CD4-positive, alpha-beta T cell treated with Interleukin-15 for 1 hour (primary cell): Measurements from ENCODE around the gene TOP3A.
A peak's percentile ranks its signal among the peaks of the same experiment; 100 is the strongest.
"Not testable (repeated sequence)": the region's sequence is repeated elsewhere in the genome, so short reads cannot be mapped to it uniquely, and the experiment has no call there.

Experiments used
- DNase-seq: peaks from one replicate; pipeline ENCODE4 v3.0.0-alpha.2; 2020

TOP3A gene

GRCh38 chr17:18323007-18323406 lies 8.2 kb upstream of the TOP3A start:
- DNase-seq, result no peak

DNA sequence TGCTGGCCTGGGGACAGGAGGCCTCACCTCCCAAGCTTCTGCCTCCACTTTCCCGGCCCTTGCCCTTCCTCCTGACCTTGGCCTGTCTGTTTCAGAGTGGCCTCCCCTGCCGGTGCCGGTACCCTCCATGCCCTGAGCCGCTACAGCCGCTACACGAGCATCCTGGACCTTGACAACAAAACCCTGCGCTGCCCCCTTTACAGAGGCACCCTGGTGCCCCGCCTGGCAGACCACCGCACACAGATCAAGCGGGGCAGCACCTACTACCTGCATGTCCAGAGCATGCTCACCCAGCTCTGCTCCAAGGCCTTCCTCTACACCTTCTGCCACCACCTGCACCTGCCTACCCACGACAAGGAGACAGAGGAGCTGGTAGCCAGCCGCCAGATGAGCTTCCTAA lies 7.7 kb upstream of the TOP3A start:
- no peak for DNase-seq

DNA sequence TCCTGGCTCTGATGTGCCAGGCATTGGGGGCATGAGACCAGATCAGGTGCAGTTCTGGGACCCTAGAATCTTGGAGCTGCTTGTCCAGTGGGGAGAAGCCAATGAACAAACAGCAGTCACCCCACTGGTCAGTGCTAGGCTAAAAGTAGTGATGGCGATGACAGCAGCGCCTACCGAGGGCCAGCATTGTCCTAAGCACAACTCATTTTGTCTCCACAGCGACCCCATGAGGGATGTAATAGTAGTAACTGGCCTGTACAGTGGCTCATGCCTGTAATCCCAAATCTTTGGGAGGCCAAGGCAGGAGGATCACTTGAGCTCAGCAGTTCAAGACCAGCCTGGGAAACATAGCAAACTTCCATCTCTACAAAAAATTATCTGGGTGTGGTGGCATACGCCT lies 6.5 kb upstream of the TOP3A start:
- DNase-seq, result no peak

- no peak for DNase-seq
Measured at GRCh38 chr17:18320301-18320700, 5.5 kb upstream of the TOP3A start.

DNA sequence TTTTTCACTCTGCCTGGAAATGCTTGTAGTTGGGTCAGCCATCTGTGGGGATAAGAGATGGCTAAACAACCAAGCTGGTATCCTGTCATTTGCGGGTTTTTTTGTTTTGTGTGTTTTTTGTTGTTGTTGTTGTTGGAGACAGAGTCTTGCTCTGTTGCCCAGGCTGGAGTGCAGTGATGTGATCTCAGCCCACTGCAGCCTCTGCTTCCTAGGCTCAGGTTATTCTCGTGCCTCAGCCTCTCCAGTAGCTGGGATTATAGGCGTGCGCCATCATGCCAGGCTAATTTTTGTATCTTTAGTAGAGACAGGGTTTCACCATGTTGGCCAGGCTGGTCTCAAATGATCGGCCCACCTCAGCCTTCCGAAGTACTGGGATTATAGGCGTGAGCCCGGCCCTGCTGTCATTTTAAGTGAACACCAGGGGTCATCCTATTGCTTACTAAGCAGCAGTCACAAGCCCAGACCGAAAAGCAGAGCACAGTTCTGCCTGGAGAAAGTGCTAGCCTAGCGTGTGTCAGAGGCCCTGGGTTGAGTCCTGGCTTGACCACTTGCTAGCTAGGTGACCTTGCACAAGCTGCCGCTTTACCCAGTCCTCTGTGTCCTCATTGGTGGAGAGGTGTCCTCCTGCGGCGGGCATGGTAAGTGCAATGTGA lies 4.9 kb upstream of the TOP3A start:
- no peak for DNase-seq

DNA sequence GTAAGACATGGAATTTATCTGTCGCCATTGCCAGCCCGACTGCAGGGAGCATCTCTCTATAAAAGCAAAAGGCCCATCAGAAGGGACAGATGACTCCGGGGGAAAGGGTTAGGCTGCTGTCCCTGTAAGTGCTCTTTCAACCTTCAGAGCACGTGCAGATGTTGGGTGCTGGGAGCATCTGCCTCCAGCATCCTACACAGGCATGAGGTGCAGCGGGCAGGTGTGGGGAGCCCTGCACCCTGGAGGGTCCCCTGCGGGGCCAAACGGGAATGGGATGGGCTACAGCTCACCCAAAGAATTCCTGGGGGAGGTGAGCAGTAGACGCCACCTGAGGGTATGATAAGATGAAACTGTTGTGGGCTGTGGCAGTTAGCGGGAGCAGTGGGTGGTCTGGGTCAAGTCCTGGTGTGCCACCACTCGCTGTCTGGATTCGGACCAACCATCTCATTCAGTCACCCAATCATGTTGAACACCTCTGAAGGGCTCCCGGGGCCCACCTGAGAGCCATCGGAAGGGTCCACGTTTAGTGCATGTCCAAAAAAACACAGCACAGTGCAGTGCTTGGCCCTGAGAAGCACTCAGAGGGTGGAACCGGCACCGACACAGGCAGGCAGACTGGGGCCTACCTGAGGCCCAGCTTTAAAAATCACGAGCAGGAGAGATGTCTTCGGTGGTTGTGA lies 4.1 kb upstream of the TOP3A start:
- DNase-seq, result no peak

GRCh38 chr17:18318117-18318516 lies 3.3 kb upstream of the TOP3A start:
- DNase-seq, result no peak

- no peak for DNase-seq
Measured at GRCh38 chr17:18315961-18316360, 1.2 kb upstream of the TOP3A start.

DNA sequence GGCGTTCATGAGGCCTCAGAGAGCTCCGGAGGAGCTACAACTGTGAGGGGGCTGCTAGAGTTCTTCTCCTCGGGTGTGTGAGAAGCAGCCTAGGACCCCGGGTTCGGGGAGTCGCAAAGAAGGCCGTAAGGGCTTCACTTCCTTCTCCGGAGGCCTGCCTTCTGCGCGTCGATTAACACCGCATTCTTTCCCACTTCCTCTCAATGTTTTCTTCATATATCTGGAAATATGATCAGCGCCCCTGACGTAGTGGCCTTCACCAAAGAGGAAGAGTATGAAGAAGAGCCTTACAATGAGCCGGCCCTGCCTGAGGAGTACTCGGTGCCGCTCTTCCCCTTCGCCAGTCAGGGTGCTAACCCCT lies 748 bp upstream of the TOP3A start:
- peak; percentile 65 for DNase-seq

DNA sequence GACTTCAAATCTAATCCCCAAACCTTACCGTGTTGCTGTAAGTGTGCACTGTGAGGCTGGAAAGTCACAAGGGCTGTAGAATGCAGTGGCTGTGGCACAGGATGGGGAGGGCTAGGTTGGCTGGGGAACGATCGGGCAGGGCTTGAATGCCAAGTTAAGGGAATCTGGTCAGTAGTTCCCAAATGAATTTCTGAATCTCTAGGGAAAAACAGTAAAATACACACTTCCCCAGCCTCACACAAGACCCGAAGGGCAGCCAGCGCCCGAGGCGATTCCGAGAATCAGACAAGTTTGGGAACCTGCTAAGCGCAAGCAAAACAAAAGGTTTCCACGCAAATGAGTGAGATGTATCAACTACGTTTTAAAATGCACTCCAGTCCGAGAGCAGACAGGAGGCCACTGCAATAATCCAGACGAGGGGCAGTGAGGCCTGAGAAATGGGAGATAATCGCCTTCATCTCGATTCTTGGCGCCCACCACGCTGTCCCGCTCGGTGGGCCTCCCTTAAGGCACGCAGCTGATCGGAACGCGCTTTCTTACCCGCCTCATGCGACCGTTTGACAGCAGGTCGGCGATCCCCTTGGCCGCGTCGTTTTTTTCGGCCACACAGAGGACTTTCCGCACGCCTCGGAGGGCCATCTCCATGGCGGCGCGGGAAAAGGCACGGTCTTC lies 599 bp downstream of the TOP3A start:
- DNase-seq, result no peak

DNA sequence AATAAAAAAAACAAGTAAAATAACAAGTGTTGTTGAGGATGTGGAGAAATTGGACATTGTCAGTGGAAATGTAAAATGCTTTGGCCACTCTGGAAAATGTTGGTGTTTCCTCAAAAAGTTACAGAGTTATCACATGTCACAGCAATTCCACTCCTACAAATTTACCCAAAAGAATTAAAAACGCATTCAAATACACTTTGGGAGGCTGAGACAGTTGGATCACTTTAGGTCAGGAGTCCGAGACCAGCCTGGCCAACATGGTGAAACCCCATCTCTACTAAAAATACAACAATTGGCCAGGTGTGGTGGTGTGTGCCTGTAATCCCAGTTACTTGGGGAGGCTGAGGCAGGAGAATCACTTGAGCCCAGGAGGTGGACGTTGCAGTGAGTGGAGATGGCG lies 5.6 kb downstream of the TOP3A start:
- DNase-seq, result no peak

GRCh38 chr17:18303206-18303605 lies 11.6 kb downstream of the TOP3A start:
- DNase-seq, result not testable (repeated sequence)

DNA sequence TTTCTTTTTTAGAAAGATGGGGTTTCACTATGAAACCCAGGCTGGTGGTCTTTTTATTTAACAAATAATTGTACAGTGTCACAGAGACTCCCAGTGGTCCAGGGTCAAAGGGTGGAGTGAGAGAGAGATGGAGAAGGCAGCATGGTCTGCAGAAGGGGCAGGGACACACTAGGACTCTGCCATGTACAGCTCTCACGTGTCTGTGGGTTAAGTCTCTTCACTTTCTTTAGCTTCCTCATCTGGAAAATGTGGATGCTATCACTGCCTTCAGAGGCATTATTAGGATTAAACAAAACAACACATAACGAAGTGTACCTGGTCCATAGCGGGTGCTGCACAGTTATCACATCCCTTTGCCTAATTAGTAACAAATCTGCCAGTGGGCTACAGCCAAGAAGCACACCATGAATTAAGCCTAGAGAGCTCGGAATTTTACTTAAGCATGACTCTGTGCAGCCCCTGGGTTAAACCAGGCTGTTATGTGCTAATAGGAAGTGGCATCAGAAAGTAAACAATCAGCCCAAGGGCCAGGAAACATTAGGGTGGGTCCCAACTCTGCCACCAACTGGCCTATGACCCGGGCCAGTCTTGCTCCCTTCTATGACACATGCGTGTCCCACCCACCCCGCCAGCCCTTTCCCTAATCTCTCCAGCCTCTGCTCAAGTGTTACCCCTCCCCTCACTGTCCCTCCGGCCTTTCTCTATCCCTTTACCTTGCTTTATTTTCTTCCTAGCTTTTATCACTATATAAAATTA lies 13.9 kb downstream of the TOP3A start:
- DNase-seq, result peak; percentile 34

DNA sequence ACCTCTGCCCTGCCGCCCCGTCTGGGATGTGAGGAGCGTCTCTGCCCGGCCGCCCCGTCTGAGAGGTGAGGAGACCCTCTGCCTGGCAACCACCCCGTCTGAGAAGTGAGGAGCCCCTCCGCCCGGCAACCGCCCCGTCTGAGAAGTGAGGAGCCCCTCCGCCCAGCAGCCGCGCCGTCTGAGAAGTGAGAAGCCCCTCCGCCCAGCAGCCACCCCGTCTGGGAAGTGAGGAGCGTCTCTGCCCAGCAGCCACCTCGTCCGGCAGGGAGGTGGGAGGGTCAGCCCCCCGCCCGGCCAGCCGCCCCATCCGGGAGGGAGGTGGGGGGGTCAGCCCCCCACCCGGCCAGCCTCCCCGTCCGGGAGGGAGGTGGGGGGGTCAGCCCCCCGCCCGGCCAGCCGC lies 16.7 kb downstream of the TOP3A start:
- DNase-seq, result not testable (repeated sequence)

DNA sequence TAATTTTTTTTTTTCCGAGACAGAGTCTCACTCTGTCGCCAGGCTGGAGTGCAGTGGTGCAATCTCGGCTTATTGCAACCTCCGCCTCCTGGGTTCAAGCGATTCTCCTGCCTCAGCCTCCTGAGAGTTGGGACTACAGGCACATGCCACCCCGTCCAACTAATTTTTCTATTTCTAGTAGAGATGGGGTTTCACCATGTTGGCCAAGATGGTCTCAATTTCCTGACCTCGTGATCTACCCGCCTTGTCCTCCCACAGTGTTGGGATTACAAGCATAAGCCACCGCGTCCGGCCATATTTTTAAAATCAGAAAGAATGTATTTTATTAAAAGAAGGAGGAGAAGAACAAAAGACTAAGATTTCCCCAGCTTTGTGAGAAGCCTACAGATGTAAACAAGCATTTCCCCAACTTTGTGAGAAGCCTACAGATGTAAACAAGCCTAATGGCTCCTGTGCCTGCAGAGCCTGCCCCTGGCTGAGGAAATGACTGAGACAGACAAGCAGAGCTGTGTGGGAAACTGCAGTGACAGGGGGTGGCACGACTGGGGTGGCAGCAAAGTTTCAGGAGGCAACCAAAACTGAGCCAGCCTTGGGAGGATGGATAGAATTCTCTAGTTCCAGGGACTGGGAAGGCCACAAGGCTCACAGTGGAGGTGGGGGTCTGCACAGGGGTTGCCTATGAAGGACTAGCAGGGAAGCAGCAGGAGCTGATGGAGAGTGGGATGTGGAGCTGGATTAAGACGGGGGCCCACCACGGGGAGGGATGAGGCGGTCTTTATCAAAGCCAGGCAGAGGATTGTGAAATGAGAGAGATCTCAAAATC lies 22.9 kb downstream of the TOP3A start:
- DNase-seq, result no peak

GRCh38 chr17:18285296-18285695 lies 29.5 kb downstream of the TOP3A start:
- no peak for DNase-seq

DNA sequence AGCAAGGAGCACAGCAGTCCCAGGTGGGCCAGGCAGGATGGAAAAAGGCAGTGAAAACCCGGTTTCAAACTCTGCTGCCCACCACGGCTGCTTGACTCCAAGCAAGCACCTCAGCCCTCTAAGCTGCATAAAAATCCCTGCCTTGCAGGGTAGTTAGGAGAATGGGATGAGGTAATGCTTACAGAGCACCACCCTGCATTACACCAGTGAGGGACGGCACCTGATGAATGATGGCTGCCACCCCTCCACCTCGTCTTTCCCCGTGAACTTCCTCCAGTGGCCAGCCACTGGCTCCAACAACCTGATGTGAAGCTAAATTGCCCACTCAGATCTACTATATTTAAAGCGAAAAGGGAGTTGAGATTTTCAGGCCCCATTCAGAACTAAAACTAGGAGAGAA lies 33.0 kb downstream of the TOP3A start:
- no peak for DNase-seq

DNA sequence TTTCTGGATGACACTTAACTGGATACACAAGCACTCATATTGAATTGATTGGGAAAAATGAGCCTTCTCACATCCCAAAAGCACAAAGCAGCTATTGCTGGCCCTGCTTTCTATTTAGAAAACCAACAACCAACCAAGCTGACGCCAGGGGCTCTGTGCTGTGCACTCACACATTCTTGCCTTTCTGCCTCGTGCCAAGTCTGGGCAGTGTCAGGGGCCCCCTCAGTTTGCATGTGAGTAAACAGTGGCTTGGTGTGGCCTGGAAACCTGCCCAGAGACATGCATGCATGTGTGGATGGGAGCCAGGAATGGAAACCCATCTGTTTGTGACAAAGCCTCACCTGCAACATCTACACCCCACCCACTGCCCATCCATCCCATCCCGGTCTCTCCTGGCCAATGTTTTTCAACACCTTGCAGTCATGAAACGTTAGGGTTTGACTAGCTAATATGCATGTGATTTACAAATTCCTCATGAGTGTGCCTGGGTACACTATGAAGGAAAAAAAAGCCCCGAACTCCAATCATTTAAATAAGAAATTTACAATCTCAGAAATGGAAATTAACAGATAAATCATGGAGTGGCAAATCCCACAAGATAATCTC lies 33.9 kb downstream of the TOP3A start:
- DNase-seq, result no peak

DNA sequence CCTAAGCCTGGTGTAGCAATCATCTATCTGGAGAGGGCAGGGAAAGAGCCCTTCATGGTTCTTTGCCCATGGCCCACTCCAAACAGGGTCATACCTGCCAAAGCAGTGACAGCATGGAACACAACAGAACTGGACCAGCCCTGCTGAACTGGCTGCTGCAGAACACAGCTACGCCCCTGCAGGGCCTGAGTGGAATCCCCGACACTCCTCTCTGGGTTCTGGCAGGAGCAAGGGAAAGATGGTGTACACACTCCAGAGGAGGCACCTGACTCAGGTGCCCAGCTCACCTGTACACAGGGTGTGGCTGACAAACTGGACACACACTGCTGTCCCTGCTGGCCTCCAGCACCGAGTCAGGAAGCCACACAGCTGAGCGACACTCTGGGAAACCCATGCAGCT lies 34.5 kb downstream of the TOP3A start:
- no peak for DNase-seq

- DNase-seq, result no peak
Measured at GRCh38 chr17:18278867-18279266, 35.9 kb downstream of the TOP3A start.

- no peak for DNase-seq
Measured at GRCh38 chr17:18277076-18277475, 37.7 kb downstream of the TOP3A start.
